HTR-8/SVneo (cell line): ENCODE results near the gene ART5.
"Not testable (repeated sequence)": the region's sequence is repeated elsewhere in the genome, so short reads cannot be mapped to it uniquely, and the experiment has no call there.

Experiments
- DNase-seq: peaks from one replicate; pipeline ENCODE4 v3.0.0; 2011; ENCODE audit warnings: low spot score, mixed read lengths; ENCODE audit not compliant: insufficient read length
- FAIRE-seq: peaks from 2 replicates; lab custom pipeline; 2011; peaks lifted over from hg19 to GRCh38; lab: Jason Lieb, UNC

Gene ART5

DNA sequence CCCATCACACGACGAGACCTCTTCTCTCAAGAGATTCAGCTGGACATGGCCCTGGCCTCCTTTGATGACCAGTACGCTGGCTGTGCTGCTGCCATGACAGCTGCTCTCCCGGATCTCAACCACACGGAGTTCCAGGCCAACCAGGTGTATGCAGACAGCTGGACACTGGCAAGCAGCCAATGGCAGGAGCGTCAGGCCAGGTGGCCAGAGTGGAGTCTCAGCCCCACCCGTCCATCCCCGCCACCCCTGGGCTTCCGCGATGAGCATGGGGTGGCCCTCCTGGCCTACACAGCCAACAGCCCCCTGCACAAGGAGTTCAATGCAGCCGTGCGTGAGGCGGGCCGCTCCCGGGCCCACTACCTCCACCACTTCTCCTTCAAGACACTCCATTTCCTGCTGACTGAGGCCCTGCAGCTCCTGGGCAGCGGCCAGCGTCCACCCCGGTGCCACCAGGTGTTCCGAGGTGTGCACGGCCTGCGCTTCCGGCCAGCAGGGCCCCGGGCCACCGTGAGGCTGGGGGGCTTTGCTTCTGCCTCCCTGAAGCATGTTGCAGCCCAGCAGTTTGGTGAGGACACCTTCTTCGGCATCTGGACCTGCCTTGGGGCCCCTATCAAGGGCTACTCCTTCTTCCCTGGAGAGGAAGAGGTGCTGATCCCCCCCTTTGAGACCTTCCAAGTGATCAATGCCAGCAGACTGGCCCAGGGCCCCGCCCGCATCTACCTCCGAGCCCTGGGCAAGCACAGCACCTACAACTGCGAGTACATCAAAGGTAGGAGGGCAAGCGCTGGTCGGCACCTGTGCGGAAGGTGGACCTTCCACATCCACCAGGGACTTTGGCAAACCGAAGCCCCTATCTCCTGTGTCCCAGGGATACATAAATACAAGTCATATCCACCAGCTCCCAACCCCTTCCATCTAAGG, 18.1 kb upstream of the ART5 start:
- DNase-seq (no peak), FAIRE-seq (no peak)

DNA sequence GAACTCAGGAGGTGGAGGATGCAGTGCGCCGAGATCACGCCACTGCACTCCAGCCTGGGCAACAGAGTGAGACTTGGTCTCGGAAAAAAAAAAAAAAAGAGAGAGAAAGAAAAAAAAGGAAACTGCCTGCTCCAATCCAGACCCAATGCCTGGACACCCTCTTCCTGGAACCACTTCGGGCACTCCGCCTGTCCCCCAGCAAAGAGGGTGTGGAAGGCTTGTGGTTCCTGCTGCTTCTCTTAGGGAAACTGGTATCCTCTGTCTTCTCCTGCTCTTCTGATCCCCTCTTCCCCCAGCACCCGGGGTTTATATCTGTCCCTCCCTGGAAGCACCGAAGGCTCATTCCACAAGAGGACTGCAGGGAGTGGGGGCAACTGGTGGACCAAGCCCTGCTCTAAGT, 16.5 kb upstream of the ART5 start:
- FAIRE-seq (no peak), DNase-seq (no peak)

DNA sequence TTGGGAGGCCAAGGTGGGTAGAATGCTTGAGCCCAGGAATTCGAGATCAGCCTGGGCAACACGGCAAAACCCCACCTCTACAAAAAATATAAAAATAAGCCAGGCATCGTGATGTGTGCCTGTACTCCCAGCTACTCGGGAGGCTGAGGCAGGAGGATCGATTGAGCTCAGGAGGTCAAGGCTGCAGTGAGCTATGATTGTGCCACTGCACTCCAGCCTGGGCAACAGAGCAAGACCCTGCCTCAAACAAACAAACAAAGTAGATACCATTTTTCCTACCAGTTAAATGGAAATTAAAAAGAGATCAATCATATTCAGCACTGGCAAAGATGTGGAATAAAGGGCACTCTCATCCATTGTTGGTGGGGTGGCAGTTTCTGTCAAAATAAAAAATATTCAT, 15.5 kb upstream of the ART5 start:
- not testable (repeated sequence) for DNase-seq, FAIRE-seq

DNA sequence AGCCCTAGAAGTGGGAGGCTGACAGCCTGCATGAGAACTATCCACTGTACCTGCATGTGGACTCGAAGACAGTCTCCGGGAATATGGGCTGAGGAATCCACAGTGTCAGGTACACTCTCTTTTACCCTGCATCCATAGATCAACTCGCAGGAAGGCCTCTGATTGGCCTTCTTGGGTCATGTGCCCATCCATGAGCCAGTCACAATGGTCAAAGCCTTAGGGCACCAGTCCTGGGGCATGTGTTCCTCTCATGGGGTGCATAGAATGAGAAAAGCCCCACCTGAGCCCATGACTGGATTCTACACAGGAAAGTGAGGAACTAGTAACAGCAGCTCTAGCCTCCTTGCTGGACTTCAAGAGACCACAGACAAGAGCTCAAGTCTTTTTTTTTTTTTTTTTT, 13.8 kb upstream of the ART5 start:
- FAIRE-seq (no peak), DNase-seq (no peak)

DNA sequence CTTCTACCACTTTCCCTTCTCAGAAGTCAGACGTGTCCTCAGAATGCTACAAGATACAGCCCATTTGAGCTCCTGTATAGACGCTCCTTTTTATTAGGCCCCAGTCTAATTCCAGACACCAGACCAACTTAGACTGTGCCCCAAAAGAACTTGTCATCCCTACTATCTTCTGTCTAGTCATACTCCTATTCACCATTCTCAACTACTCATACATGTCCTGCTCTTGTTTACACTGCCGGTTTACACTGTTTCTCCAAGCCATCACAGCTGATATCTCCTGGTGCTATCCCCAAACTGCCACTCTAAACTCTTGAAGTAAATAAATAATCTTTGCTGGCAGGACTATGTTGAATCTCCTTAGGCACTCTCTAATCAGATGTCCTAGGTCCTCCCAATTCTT, 10.7 kb upstream of the ART5 start:
- not testable (repeated sequence) for FAIRE-seq, DNase-seq

DNA sequence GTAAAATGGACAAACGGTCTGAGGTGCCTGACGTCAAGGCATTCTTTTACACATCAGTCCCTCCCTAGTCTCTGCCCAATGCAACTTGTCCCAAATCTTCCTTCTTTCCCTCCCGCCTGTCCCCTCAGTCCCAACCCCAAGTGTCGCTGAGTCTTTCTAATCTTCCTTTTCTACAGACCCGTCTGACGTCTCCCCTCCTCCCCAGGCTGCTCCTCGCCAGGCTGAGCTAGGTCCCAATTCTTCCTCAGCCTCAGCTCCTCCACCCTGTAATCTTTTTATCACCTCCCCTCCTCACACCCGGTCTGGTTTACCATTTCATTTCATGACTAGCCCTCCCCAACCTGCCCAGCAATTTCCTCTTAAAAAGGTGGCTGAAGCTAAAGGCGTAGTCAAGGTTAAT, 7.6 kb upstream of the ART5 start:
- FAIRE-seq, DNase-seq: not testable (repeated sequence)

DNA sequence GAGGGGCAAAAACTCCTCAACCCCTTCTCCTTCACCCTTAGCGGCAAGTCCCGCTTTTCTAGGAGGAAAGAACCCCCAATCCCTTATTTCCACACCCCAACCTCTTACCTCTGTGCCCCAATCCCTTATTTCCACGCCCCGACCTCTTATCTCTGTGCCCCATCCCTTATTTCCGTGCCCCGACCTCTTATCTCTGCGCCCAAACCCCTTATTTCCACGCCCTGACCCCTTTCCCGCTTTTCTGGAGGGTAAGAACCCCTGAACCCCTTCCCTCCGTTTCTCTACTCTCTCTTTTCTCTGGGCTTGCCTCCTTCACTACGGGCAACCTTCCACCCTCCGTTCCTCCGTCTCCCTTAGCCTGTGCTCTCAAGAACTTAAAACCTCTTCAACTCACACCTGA, 7.1 kb upstream of the ART5 start:
- FAIRE-seq, DNase-seq: not testable (repeated sequence)

DNA sequence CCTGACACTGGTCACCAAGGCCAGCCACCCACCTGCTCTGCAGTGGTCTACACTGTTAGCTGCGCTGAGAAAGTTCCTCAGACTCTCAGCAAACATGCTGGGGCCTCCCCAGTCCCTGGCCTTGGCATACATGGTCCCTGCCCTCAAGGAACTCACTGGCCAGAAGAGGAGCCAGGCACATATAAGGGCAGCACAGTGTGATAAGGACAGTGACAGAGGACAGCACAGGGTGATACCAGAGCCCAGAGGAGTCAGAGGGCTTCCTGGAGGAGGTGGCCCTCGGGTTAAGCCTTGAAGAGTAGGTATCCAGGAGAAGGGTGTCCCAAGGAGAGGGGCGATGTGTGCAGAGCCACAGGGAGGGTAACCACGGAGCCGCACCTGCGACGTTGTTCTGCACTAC, 3.8 kb upstream of the ART5 start:
- FAIRE-seq: no peak
- DNase-seq: no peak

DNA sequence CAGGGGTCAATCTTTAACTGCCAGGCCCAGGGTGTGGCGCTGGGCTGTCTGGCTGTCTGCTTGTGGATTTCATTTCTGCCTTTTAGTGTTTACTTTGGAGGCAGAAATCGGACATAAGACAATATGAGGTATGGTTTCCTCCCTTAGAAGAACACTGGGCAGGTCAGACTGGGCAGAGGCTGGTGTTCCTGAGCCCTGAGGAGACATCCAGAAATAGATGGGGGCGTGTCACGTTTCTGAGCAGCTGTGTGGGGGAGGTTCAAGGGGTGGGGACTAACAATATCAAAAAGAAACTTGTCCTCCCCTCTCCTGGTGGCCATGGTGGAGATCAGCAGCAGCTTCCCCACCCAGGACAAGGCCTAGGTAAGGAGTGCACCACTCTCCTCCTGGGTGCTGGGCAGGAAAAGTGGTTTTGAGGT, 3.0 kb upstream of the ART5 start, which contains the start of gene ART1:
ART1 (plus strand) TSS at position 312 of the 419 bp plus-strand sequence. CDS start 14,086 bp downstream, outside the sequence.
- DNase-seq: no peak
- FAIRE-seq: no peak

DNA sequence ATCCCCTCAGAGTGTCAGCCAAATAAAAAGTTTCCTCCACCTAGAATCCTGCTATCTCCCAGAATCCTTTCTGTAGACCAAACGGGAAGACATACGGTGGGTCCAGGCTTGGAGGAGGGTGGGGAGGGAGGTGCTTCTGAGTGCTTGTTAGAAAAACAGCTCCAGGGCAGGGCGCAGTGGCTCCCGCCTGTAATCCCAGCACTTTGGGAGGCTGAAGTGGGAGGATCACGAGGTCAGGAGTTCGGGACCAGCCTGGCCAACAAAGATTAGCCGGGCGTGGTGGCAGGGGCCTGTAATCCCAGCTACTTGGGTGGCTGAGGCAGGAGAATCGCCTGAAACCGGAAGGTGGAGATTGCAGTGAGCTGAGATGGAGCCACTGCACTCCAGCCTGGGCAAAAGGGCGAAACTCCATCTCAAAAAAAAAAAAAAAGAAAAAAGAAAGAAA, 1.3 kb upstream of the ART5 start:
- FAIRE-seq, DNase-seq: not testable (repeated sequence)

DNA sequence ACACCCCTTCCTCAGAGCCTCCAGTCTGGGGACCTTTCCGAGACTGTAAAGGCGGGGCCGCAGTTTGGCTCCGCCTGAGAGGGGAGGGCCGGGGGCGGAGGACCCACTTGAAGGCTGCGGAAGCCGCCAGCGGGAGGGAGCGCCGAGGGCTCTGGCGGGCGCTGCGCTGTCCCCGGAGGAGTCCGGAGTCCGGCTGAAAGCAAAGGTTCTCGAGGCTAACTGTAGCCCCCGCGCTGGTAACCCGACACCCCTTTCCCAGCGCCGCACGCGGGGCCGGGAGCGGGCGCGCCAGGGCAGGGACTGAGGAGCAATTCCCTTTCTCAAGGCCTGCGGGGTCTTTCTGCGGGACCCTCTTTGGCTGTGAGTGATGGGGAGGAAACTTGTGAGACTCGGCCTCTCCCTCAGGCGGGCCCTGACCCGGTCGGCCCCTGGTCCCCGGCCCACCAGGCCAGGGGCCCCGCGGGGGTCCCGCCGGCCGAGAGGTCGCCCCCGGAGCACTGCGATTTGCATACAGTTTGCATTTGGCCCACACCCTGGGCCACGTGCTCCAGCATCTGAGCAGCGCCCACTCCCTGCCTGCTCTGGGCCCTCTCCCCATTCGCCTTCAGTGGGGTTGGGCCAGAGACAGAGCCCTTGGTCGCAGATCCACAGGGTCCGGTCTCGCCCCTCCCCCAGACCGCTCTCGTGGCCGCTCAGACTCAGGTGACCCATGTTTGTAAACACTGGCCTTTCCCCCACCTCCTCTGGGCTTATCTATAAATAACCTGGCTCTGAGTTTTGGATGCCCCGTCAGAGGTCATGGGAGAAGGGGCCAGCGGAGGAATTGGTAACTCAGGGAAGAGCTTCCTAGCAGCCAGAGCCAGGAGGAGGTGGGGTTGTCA, 519 bp upstream of the ART5 start:
- FAIRE-seq (peak; percentile 72), DNase-seq (peak; percentile 85)

DNA sequence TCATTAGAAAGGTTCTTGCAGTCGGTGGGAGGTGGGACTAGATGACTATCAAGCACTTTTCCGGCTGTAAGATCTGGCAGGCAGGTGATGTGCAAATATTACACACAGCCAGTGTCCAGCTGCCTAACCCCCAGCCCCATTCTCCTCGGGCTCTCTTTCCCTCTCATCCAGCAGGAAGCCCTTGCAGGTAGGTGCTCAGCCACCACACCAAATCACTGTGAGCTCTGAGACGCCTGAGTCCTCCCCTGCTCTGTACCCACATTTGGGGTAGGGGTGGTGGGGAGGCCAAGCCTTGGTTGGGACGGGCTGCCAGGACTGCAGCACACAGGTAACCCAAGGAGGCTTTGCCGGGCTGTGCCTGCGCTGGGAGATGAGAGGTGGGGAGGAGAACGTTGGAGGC, 601 bp downstream of the ART5 start:
- FAIRE-seq (no peak), DNase-seq (no peak)

DNA sequence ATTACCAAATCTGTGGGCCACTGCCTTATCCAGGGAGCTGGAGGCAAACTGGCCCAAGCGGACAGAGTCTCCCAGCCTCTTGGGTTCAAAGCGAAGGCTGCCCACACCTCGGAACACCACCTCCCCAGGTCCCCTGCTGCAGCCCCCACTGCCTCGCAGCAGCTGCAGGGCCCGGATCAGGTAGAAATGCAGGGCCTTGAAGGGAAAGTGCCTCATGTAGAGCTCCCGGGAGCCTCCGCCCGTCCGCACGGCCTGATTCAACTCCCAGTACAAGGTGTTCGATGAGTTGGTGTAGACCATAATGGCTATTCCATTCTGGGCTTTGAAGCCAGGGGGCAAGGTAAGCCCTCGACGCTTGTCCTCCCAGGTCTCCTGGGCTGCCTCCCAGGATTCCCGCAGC, 2.0 kb downstream of the ART5 start:
- DNase-seq (no peak), FAIRE-seq (no peak)

DNA sequence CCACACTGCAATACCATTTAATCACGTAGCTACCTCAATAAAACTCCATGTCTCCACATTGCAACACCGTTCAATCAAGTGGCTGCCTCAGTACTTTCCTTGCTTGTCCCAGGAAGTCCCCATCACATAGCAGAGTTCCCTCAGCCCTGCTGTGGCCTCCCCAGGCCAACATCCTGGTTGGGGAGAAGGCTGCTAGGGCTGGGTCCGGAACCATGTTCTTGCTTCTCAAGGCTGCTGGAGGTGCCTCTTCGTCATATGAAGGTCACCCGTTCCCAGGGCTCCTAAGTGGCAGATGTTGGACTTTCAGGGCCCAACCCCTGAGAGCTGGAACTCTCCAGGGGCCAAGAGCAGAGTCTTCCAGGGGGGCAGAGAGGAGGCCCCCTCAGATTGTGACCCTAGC, 3.3 kb downstream of the ART5 start:
- no peak for DNase-seq
- FAIRE-seq: no peak

DNA sequence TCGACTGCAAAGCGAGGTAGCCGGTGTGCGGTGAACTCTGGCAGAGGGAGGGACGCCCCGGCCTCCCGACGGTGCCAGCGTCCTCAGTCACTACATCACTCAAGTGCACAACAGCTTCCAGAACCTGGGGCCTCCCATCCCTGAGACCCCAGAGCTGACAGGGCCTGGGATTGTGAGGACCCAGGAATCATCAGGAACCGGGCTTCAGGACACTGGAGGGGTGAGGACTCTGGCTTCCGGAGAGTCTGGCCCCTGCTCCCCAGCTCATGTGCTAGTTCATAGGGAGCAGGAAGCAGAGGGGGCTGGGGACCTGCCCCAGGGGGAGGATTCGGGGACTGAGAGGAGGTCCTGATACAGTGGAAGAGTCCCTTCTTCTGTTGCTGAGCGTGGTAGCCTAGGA, 4.6 kb downstream of the ART5 start:
- DNase-seq (no peak), FAIRE-seq (no peak)

DNA sequence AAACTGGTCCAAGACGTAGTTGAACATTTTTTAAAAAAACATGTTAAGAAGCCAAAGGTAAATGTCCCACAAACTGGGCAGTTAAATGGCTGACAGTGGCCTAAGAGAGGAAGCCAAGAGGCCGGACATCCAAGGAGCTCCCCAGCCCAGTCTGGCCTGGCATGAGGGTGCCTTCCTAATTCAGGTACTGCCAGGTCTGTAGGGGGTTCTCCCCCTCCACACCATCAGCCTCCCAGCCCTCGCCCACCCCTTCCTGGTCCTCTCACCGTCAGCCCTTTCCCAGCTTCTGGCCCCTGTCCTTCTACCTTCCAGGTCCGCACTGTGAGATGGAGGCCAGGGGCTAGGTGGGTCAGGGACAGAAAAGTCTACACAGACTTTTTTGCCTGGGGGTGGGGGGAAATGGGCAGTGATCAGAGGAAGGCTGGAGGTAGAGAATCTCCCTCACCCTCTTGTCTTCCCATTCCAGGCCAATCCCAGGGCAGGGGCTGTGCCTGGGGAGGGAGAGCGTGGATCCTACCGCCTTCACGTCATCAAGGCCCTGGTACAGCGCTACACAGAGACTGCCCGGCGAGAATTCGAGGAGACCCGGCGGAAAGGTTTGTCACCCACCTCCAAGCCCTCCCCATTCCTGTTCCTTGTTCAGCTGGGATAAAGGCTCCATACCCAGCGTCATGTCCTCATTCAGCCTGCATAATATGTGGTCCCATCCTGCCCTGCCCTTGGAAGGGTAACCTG, 6.0 kb downstream of the ART5 start:
- FAIRE-seq (no peak), DNase-seq (no peak)

DNA sequence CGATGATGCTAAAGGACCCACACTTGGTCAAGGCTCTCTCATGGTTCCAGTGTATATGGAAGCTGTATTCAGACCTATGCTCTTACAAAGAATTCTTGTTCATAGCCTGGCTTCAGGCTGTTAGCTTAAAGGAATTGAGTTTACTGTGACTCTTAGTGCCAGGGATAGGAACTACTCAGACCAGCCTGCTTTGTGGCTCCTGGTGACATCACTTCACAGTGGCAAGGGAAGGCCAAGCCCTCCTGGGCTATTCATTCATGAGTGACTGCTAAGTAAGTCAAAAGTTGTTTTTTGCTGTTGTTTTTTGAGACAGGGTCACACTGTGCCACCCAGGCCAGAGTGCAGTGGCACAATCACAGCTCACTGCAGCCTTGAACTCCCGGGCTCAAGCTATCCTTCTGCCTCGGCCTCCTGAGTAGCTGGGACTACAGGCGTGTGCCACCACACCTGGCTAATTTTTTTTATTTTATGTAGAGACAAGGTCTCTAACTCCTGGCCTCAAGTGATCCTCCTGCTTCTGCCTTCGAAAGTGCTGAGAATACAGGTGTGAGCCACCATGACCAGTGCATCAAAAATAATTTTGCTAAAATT, 9.6 kb downstream of the ART5 start:
- DNase-seq (no peak), FAIRE-seq (no peak)

DNA sequence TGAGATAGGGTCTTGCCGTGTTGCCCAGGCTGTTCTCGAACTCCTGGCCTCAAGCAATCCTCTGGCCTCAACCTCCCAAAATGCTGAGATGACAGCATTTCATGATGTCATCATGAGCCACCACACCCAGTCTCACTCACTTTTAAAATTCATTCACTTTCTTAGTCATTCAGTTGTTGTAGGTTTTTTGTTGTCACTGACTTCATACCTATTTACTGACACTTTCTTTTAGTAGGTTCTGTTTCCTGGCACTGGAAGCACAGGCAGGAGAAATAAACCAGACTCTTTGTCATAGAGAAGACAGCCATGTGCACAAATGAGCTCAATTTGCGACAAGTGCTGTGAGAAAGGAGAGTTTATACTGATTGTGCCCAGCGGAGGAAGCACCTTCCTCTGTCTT, 10.5 kb downstream of the ART5 start:
- DNase-seq (no peak), FAIRE-seq (no peak)

DNA sequence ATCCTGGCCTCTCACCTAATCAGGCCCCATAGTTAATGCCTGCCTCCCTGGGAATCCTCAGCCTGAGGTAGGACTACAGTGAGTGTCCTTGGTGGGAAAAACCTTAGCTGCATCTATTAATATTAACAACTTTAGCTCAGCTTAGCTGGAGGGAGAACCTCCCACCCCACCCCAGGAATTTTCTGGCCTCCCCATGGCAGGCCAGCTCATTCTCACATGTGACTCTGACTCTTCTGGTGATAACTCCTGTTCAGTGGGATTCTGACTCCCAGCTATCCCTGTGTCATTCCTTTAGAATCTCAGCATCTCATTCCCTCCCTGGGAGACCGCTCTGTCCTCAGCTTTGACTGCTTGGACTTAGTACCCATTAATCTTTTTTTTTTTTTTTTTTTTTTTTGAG, 14.5 kb downstream of the ART5 start:
- no peak for FAIRE-seq
- peak; percentile 51 for DNase-seq
